NCI-H2081 treated with DMSO at 0.1 percent for 48 hours (cell line): ENCODE data around the gene WDR54.
"Not testable (repeated sequence)": the region's sequence is repeated elsewhere in the genome, so short reads cannot be mapped to it uniquely, and the experiment has no call there.

Experiments used
- DNase-seq: peaks from one replicate; lab custom pipeline; 2025; lab: John Stamatoyannopoulos, UW

The WDR54 gene

DNA sequence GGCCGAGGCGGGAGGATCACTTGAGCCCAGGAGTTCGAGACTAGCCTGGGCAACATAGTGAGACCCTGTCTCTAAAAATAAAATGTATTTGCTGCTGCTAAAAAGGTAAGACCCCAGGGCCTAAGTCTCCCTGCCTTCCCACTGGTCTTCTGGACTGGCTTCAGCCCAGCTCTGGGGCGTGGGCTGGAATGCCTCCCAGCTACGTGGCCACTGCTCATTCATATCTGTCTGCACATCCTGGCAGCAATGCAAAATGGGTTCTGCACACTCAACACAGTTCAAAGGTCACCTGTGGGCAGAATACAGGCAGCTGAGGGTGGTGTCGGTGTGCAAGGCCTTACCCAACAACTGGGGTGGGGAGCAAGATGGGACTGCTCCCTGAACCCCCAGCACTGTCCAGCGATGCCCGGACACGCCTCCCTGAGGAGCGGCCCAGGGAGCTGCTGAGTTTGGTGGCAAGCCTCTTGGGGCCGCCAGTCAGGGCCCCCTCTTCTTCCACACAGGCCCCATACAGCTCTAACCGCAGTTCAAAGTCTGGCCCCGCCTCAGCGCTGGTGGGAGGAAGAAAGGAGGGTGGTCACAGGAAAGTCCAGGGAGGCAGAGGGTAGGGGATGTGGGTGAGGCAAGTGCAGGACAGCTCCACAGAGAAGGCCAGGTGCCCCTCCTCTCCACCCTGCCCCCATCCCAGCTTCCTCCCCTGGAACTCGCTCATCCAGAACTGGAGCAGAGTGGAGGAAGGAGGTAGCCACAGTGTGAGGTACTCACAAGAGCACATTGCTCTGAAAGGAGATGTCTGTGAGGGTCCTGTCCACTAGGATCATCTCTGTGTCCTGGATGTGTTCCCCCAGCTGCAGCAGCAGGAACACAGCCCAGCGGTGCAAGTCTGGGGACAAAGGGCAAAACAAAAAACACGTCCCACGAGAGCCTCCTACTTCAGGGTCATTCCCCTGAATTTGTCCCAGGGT, 8.2 kb downstream of the WDR54 start:
- no peak for DNase-seq

DNA sequence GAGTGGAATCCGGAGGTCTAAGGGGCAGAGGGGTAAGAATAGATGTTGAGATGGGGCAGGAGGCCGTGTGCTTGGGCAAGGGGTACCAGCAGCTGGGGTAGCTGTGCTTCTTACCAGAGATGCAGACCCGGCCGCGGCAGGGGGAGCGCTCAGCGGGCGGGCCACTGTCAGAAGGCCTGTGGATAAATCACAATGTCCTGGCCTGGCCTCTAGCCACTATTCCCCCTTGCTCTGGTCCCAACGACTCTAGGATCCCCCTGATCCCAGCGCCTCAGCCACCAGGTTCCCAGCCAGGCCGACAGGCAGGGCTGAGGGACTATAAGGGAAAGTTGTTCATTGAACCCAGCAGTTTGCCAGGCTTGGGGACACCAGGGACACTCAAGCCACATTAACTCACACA, 9.0 kb downstream of the WDR54 start:
- no peak for DNase-seq

DNA sequence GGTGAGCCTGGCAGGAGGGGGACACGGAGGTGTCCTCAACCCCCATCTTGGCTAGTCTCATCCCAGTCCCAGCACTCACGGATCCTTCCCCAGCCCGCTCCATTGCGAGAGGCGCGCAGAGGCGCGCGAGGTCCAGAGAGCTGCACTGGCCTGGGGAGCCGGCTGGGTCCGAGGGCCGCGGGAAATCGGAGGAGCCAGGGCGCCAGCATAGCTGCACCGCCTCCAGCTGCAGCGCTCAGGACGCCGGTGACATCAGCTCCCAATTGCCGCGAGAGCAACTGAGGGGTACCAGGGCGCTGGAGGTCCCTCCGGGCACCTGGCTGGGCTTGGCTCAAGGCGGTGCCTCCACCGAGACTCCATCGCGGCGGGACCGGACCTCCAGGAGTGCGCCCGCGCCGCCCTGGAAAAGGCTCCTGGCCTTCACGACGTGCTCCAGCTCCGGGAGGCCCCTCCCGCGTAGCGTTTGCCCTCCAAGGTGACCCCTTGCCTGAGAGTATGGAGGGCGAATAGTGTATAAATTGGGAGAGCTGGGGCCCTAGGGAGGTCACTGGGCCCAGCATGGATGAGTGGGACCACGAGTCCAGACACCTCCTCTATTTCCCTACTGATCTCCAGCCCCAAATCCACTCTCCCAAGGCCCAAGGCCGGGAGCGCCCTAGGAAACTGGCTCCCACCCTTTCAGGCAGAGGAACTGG, 14.7 kb downstream of the WDR54 start:
- no peak for DNase-seq

DNA sequence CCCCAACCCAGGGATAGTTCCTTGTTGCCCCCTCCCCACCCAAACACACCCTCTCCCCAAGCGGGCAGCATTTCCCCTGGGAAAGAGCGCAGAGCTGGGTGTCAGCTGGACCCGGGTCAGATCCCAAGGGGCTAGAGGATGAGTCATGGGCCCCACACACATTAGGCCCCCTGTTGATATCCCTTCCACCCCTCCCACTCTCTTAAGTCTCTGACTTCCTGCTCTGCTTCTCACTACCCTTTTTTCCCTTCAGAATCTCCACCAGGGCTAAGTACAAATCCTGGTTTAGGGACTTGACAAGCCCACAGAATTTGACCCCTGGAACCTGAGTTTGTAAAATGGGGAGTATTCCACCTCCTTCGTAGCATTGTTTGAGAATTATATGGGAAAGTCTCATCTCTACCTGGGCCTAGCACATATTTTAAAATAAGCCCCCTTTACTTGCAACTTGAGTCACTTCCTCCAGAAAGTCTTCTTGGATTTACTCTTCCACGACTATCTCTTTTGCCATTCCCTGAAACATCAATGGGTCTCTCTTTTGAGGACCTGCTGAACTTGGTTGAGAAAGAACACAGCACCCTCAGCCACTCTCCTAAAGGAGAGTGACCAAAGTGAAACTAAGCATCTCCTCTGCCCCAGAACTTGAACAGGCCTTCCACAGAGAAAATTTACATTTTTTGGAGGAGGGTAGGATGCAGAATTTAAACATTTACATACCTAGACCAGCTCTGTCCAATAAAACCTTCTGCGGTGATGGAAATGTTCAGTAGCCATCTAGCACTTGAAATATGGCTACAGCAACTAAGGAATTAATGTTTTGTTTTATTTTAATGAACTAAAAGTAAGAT, 15.5 kb downstream of the WDR54 start:
- no peak for DNase-seq

DNA sequence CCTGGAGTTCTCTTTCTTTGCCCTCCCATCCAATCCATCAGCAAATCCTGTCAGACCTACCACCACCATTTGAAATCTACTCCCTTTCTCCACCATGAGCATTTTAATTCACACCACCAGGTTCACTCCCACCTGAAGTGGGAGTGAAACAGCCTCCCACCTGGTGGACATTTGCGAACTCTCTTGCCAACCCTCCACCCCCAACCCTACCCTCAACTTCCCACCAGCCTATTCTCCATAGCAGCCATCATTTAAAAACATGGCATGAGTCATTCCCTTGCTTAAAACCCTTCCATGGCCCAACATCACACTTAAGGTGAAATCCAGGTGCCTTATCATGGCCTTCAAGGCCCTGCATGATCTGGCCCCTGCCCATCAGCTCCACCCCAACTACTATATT, 16.7 kb downstream of the WDR54 start:
- DNase-seq = no peak

DNA sequence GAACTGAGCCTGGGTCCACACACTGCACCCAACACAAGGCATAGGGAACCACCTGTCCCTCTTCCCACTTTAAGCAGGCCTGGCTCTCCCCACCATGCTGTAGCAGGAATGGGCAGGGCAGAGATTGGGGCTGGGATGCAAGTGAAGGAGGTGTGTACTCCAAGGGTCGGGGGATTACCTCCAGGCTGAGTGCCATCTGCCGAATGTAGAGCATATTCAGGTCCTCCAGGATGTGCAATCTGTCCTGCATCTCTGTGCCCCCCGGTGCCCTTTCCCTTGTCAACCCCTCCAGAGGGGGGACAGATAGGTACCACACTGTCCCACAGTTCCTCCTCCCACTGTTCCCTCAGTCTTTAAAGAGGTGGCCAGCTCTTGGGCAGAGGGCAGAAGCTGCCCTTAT, 17.8 kb downstream of the WDR54 start:
- DNase-seq = no peak

DNA sequence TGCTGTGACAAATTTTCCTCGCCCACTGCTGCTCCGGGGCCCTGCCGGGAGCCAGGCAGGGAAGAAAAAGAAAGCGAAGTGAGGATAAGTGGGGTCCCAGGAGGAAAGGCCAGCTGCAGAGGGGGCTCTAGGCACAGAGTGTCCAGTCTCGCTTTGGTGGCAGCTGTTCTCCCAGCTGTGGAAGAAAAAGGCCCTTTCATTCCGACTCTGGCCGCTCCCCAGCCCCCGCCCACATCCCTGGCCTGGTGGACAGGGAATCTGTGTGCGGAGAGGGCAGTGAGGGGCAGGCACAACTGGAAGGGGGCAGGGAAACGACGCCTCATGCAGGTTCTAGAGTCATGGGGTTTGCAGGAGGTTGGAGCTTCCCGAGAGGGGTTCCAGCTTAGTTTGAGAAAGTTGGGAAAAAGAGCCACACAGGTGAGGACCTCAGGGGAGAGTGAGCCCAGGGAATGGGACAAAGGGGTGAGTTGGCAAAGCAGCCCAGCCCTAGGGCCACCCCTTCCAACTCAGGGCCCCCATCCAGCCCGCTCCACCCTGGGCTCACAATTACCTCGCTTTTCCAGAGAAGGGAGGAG, 18.4 kb downstream of the WDR54 start:
- no peak for DNase-seq

DNA sequence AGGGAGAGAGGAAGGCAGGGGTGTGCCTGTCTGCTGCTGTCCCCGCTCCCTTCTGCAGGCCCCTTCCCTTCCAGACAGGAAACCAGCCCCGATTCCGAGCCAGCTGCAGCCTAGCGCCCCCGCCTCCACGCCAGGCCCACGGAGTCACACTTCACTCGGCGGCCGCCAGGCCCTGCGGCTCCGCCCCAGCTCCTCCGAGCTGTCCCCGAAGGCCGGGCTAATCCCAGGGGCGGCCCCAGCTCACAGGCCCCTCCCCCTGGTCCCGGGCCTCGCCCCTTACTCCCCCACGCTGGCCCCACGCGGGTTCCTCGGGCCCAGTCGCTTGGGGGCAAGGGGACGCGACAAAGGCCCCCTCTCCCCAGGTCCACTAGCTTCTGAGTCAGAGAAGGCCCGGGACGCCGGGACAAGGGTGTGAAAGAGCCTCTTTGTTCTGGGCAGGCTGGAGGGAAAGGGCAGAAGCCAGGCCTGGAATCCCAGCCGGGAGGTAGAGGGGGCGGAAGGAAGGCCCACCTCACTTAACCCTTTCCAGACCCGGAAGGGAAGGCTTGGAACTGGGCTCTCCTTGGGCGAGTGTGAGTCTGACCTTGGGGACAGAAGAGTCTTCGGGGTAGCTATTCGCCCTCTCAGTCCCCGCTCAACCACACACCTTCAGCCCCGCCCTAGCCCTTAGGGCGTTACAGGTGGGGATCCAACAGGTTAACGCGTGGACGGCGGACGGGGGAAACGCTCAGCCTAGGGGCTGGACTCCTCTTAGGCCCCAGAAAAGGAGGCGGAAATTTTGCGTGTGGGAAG, 19.0 kb downstream of the WDR54 start:
- DNase-seq = no peak

DNA sequence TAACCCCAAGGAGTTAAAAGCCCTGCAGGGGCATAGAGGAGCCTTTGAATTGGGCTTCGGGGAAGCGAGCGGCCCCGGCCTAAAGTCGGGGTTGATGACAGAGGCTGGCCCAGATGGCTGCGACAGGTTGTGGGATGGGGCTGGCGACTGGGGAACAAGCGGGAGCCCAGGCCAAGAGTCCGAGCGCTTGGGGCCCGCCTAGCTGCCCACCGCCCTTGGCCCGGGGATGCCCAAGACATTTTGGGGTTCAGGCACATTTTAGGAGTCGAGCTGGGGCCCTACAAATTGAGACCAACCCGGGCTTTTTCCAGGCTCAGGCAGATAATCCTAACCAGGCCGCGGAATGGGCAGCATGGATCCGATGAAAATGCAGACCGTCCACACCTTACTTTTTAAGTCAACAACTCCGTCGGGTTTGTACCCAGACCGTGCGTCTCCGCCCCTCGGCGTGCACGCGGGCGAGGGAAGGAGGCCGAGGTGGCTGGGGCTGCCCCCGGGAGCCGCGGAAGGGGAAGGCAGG, 19.7 kb downstream of the WDR54 start:
- DNase-seq = no peak

DNA sequence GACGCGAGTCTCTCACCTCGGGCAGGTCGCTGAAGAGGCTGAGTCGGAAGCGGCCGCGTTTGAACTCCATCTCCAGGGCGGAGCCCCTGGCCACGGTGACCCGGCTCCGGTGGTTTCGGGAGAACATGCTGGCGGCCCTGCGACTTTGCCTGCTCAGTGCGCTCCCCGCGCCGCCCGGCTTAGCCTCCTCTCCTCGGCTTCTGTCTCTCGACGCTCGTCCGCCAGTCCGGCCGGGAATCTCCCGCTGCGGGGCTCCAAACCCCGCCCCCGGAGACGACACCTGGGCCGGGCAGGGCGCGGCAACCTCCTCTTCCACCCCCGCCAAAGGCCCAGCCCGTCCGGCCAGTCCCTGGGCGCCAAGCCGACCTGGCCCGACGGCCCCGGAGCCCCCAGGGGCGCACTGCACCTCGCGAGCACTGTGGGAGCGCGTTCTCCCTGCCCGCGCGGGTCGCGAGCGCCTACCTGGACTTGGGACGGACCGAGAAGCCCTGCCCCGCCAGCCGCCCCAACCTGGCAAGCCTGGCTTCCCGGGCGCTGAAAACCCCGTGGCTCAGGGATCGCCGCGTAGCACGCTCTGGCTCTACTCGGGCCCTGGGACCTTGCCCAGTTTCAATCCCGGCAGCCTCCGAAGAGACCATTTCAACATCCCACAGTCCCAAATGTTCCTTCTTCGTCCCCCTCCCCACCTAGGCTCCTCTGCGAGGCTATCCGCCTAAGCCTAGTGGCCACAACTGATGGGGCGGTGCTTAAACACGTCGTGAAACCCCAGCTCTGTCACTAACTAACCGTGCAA, 20.4 kb downstream of the WDR54 start, which contains the start of gene RTKN:
Gene RTKN, minus strand, starts transcription at position 248 of the 793 bp plus-strand sequence. Its CDS starts 121 bp downstream, at position 127.
- DNase-seq = no peak

DNA sequence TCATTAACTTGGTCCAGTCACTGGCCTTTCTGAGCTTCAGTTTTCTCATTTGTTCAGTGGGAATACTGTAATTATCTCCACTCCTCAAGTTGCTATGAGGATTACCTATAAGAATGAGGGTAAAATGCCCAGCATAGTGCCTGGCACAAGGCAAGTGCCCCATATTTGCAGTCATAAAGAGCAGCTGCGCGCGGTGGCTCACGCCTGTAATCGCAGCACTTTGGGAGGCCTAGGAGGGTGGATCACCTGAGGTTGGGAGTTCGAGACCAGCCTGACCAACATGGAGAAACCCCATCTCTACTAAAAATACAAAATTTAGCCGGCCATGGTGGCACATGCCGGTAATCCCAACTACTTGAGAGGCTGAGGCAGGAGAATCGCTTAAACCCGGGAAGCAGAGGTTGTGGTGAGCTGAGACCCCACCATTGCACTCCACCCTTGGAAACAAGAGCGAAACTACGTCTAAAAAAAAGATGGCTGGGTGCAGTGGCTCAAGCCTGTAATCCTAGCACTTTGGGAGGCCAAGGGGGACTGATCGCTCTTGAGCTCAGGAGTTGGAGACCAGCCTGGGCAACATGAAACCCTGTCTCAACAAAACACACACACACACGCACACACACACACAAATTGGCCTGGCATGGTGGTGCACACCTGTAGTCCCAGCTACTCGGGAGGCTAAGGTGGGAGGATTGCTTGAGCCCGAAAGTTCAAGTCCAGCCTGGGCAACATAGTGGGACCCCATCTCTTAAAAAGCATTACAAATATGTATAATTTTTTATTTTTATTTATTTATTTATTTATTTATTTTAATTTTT, 21.2 kb downstream of the WDR54 start:
- DNase-seq = not testable (repeated sequence)

DNA sequence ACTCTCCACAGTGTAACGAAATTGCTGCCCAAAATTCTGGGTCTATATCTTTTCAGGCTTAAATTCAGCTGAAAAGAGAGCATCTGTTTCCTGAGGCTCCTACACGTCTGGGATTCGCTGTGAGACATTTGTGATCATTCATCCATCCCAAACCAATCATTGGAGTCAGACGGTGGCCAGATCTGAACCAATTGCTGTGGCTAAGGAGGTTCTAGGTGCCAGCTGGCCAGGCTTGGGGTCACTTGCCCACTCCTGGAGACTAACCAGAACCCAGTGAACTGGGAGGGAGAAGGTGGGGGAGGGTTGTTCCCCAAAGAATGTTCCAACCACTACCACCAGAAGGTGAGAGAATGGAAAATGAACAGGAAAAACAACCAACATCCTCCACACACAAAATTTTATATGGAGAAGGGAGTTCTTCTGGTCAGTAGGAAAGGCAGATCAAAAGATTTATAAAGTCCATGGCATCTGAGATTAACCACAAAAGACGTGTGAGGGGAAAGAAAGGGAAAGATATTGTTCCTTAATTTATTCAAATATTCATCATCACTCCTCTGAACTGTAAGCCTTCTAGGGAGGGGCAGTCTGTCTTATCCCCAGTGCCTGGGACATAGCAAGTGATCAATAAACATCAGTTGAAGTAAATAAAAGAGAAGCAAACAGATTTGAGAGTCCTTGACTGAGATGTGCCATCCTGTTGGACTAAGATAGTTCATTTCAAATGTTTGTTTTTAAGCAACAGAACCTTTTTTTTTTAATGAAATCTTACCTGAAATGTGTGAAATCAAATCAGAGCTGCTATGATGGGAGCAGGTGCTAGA, 23.2 kb downstream of the WDR54 start:
- no peak for DNase-seq

DNA sequence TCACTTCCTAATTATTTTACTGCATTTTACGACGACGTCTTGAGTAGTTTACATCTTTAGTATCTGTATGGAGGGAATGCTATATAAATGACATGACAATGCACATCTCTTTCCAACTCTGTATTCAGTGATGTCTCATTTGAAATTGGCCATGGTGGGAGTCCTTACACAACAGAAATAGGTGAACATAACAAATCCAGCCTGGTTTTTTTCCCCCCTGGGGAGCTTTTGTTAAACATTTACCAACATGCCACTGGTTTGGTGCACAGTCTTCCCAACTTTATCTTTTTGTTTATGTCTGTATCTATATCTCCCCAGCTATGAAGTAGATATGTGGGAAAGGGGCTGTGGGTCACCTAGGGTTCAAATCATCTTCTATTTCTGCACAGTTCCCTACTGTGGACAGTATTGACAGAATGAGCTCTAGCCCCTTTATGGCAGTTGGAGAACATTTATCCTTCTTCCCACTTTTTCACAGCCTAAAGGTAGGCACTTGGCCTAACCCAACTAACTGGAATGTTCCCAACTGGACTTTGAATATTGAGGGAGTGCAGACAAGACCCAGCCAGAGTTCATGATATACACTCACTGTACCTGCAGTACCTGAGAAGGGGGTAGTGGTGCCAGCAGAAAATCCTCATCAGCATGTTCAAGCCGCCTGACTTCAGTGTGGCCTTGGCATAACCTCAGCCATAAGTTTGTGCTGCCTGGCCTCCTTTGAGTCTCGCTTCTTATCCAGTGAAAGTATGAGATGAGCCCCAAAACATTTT, 25.9 kb downstream of the WDR54 start:
- DNase-seq = no peak

DNA sequence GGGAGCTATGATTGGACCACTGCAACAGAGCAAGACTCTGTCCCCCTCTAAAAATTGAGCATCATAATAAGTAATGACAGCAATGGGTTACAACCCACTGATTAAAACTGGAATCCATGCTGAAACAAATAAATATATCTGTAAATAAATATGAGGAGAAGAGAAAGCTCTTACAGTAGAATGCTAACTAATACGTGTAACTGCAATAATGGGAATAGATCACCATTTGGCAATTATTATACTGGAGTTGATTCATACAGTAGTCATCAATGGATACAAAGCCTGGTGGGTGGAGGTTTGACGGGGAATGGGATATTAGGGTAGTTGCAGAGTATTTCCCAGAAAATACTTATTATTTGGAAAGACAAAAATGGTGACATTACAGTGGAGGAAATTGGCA, 27.2 kb downstream of the WDR54 start:
- no peak for DNase-seq

DNA sequence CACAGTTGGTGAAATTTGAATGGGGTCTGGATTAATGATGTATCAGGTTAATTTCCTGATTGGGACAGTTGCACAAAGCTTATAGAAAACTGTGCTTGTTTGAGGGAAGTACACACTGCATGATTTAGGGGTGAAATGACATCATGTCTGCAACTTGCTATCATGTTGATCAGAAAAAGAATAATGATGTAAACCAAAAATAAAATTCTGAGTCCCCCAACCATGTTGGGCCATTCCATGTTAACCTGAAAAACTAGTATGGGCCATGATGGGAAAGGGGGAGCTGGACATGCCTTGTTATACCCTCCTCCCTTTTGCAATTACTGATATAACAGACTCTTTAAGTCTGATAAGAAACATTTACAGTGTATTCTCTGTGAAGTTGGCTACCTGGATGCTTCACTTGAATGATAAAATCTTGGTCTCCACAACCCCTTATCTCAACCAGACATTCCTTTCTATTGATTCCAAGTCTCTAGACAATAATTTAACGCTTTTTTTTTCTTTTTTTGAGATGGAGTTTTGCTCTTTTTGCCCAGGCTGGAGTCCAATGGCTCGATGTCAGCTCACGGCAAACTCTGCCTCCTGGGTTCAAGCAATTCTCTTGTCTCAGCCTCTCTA, 29.1 kb downstream of the WDR54 start:
- no peak for DNase-seq

DNA sequence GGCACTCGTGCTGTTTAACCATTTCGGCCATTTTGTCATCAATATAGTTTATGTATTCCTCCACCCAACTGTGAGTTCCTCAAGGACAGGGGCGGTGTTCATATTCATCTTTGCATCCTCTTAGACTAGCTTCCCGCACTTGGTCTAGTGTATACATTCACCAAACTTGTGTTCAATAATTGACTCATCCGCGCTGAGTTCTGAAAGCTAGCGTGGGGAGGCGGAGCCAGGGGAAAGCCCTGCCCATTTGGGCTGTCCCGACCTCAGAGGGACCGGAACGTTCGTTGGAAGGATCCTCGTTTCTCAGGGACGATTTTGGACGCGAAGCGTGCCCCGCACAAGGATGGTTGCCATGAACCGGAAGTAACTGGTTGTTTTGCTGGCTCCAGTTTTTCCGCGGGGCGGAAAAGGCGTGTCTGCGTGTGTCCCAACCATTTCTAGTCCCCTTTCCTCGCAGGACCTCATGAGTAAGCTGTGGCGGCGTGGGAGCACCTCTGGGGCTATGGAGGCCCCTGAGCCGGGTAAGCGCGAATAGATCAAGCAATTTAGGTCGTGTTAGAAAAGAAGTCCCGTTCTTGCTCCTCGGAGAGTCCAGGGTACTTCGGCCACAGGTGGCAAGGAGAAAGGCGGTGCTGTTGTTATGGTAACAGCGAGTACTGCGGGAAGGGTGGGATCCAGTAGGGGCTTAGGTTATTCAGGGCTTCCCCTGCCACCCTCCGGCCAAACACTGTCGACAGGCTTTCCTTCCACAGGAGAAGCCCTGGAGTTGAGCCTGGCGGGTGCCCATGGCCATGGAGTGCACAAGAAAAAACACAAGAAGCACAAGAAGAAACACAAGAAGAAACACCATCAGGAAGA, 33.4 kb downstream of the WDR54 start, which contains the start of gene INO80B:
Gene INO80B, plus strand, starts transcription at position 434 of the 858 bp plus-strand sequence. Its CDS starts 30 bp downstream, at position 464.
- peak; percentile 90 for DNase-seq
